Liver (tissue), 3 donors: Measurements from ENCODE around the gene NOTCH1.

Experiments
- EGR1 ChIP-seq, 2 donors: IDR thresholded peaks; 2 replicates each; pipeline ENCODE4 v1.6.1; 2016 to 2018; ENCODE audit warnings: antibody characterized with exemption in 2 of 2, low read depth in 2 of 2
- GABPA ChIP-seq, 2 donors: IDR thresholded peaks in 1 of 2; conservative IDR thresholded peaks in 1 of 2; 2 replicates each; pipeline ENCODE4 v1.6.1; 2016; ENCODE audit warnings: antibody characterized with exemption in 2 of 2, mild to moderate bottlenecking in 1 of 2, moderate library complexity in 1 of 2
- HNF4G ChIP-seq: IDR thresholded peaks from 2 replicates; pipeline ENCODE4 v1.6.1; 2016; ENCODE audit warnings: antibody characterized with exemption
- RAD21 ChIP-seq, 2 donors: IDR thresholded peaks; 2 replicates each; pipeline ENCODE4 v1.6.1; 2016; ENCODE audit warnings: antibody characterized with exemption in 2 of 2, mild to moderate bottlenecking in 2 of 2
- YY1 ChIP-seq: IDR thresholded peaks from 2 replicates; pipeline ENCODE4 v1.6.1; 2016; ENCODE audit warnings: antibody characterized with exemption, mild to moderate bottlenecking
- TF ChIP-seq, protein P1 (sequence below): fragments of 150-350 bp; IDR thresholded peaks from 2 replicates; pipeline ENCODE4 v1.5.1; 2017; ENCODE audit warnings: improper control_type of control experiment, low read depth, low read length; ENCODE audit not compliant: missing input control
- TF ChIP-seq, protein P2 (sequence below): IDR thresholded peaks from 2 replicates; pipeline ENCODE4 v1.6.1; 2016; ENCODE audit warnings: antibody characterized with exemption
- TF ChIP-seq, protein P3 (sequence below): IDR thresholded peaks from 2 replicates; pipeline ENCODE4 v1.6.1; 2016; ENCODE audit warnings: antibody characterized with exemption, mild to moderate bottlenecking
- TF ChIP-seq, protein P4 (sequence below): IDR thresholded peaks from 2 replicates; pipeline ENCODE4 v1.6.1; 2016; ENCODE audit warnings: antibody characterized with exemption
- donor health status: healthy.
- donor health status: healthy.

DNA sequence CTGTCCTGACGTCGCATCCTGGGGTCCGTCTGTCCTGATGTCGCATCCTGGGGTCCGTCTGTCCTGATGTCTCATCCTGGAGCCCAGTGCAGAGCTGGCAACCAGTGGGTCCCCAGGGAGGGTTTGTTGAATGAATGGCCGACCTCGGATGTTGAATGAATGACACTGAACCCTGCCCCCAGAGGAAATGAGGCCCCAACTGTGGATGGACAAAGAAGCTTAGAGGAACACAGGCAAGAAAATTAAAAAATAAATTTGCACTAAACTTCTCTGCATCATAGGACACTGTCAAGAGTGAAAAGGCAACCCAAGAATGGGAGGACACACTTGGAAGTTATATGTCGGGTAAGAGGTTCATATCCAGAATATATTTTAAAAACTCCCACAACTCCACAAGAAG lies 47.7 kb upstream of the NOTCH1 start:
- TF ChIP-seq, protein P1, sequence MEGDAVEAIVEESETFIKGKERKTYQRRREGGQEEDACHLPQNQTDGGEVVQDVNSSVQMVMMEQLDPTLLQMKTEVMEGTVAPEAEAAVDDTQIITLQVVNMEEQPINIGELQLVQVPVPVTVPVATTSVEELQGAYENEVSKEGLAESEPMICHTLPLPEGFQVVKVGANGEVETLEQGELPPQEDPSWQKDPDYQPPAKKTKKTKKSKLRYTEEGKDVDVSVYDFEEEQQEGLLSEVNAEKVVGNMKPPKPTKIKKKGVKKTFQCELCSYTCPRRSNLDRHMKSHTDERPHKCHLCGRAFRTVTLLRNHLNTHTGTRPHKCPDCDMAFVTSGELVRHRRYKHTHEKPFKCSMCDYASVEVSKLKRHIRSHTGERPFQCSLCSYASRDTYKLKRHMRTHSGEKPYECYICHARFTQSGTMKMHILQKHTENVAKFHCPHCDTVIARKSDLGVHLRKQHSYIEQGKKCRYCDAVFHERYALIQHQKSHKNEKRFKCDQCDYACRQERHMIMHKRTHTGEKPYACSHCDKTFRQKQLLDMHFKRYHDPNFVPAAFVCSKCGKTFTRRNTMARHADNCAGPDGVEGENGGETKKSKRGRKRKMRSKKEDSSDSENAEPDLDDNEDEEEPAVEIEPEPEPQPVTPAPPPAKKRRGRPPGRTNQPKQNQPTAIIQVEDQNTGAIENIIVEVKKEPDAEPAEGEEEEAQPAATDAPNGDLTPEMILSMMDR: no peak
- no peak for TF ChIP-seq YY1
- TF ChIP-seq, protein P2, sequence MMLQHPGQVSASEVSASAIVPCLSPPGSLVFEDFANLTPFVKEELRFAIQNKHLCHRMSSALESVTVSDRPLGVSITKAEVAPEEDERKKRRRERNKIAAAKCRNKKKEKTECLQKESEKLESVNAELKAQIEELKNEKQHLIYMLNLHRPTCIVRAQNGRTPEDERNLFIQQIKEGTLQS: no peak
- no peak for TF ChIP-seq HNF4G
- TF ChIP-seq, protein P3, sequence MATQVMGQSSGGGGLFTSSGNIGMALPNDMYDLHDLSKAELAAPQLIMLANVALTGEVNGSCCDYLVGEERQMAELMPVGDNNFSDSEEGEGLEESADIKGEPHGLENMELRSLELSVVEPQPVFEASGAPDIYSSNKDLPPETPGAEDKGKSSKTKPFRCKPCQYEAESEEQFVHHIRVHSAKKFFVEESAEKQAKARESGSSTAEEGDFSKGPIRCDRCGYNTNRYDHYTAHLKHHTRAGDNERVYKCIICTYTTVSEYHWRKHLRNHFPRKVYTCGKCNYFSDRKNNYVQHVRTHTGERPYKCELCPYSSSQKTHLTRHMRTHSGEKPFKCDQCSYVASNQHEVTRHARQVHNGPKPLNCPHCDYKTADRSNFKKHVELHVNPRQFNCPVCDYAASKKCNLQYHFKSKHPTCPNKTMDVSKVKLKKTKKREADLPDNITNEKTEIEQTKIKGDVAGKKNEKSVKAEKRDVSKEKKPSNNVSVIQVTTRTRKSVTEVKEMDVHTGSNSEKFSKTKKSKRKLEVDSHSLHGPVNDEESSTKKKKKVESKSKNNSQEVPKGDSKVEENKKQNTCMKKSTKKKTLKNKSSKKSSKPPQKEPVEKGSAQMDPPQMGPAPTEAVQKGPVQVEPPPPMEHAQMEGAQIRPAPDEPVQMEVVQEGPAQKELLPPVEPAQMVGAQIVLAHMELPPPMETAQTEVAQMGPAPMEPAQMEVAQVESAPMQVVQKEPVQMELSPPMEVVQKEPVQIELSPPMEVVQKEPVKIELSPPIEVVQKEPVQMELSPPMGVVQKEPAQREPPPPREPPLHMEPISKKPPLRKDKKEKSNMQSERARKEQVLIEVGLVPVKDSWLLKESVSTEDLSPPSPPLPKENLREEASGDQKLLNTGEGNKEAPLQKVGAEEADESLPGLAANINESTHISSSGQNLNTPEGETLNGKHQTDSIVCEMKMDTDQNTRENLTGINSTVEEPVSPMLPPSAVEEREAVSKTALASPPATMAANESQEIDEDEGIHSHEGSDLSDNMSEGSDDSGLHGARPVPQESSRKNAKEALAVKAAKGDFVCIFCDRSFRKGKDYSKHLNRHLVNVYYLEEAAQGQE: no peak
- no peak for TF ChIP-seq EGR1 (IDR thresholded peaks at IDR 0.05; ENCODE audit: low read depth in 2 of 2)
- no peak for TF ChIP-seq RAD21 (IDR thresholded peaks at IDR 0.05)
- no peak for TF ChIP-seq GABPA (IDR thresholded peaks at IDR 0.05 in 1 of 2, conservative IDR thresholded peaks at IDR 0.05 in 1 of 2)
- TF ChIP-seq, protein P4, sequence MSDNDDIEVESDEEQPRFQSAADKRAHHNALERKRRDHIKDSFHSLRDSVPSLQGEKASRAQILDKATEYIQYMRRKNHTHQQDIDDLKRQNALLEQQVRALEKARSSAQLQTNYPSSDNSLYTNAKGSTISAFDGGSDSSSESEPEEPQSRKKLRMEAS: no peak
